Gastrocnemius medialis (tissue), 4 donors: ENCODE results near the gene VAT1L.

Experiments
- CTCF ChIP-seq, 5 experiments: fragments of 450-650 bp in 3 of 5; fragments of 200-600 bp in 2 of 5; sonication (generic) in 2 of 5; IDR thresholded peaks in 4 of 5; conservative IDR thresholded peaks in 1 of 5; 1 replicate in 4 of 5; 2 replicates in 1 of 5; pipeline ENCODE4 v1.5.1; 2016 to 2019; ENCODE audit warnings: antibody characterized with exemption in 5 of 5, mild to moderate bottlenecking in 3 of 5, moderate library complexity in 3 of 5
- POLR2A ChIP-seq, 2 donors: fragments of 450-650 bp; IDR thresholded peaks; one replicate each; pipeline ENCODE4 v1.6.1; 2017; ENCODE audit warnings: antibody characterized with exemption in 2 of 2, mild to moderate bottlenecking in 2 of 2, moderate library complexity in 2 of 2

- TF ChIP-seq CTCF (IDR thresholded peaks at IDR 0.05 in 4 of 5, conservative IDR thresholded peaks at IDR 0.05 in 1 of 5) (no peak), POLR2A (IDR thresholded peaks at IDR 0.05) (no peak)
These were observed 139.7 kb downstream of the VAT1L start for GRCh38 chr16:77928096-77928495.
